Chondrocyte (in vitro differentiated cells): ENCODE data around the gene RHOG. TPM values are rescaled to one million over a fixed set of nuclear protein-coding genes. Genes with fewer than 3 reads are reported as not detected.

Source experiments
- DNase-seq: peaks from one replicate; pipeline ENCODE4 v3.0.0; 2021; ENCODE audit warnings: mixed read lengths, low spot score
- H3K27ac Mint-ChIP-seq: one replicate; pipeline ENCODE4 v1.8.0; 2021; ENCODE audit warnings: mild to moderate bottlenecking, moderate library complexity, mixed read lengths; ENCODE audit not compliant: unreplicated experiment
- H3K27me3 Mint-ChIP-seq: 2 replicates; pipeline ENCODE4 v1.8.0; 2021; ENCODE audit warnings: low read depth, mixed read lengths
- H3K36me3 Mint-ChIP-seq: 2 replicates; pipeline ENCODE4 v1.8.0; 2021; ENCODE audit warnings: low read depth, mixed read lengths
- H3K4me1 Mint-ChIP-seq: 2 replicates; pipeline ENCODE4 v1.8.0; 2021; ENCODE audit warnings: low read depth, mild to moderate bottlenecking, mixed read lengths
- H3K4me3 Mint-ChIP-seq: one replicate; pipeline ENCODE4 v1.8.0; 2021; ENCODE audit warnings: mild to moderate bottlenecking, moderate library complexity, mixed read lengths; ENCODE audit not compliant: unreplicated experiment
- H3K9me3 Mint-ChIP-seq: 2 replicates; pipeline ENCODE4 v1.8.0; 2021; ENCODE audit warnings: low read depth, mixed read lengths
- CTCF ChIP-seq: fragments of 200-600 bp; sonication (generic); IDR thresholded peaks from 2 replicates; pipeline ENCODE4 v1.5.0; 2021; ENCODE audit warnings: antibody characterized with exemption, mild to moderate bottlenecking, moderate library complexity
- total RNA-seq: library from RNA; stranded (reverse); gene quantifications from 3 replicates; pipeline ENCODE4 v1.2.1, GENCODE V29; 2021

RHOG gene
- total RNA-seq, 1 donor from 2014 or later = 38.9 TPM

- no peaks in the 10 kb centered on the region for H3K9me3 Mint-ChIP-seq
- no peak overlapping the region for H3K27ac Mint-ChIP-seq
- no peak for DNase-seq
- no peaks in the 10 kb centered on the region for H3K27me3 Mint-ChIP-seq
- TF ChIP-seq CTCF = no peak
- H3K36me3 Mint-ChIP-seq = peaks cover 8% of the 10 kb centered on the region
- peaks cover 23% of the 10 kb centered on the region for H3K4me1 Mint-ChIP-seq
- H3K4me3 Mint-ChIP-seq = no peak overlapping the region
Observed at GRCh38 chr11:3833449-3833848, 7.3 kb downstream of the RHOG start.

GRCh38 chr11:3832816-3833215, 7.9 kb downstream of the RHOG start:
- H3K4me1 Mint-ChIP-seq = peaks cover 17% of the 10 kb centered on the region
- DNase-seq = no peak
- no peak for TF ChIP-seq CTCF
- H3K36me3 Mint-ChIP-seq = peaks cover 11% of the 10 kb centered on the region
- H3K27ac Mint-ChIP-seq = no peak overlapping the region
- no peaks in the 10 kb centered on the region for H3K27me3 Mint-ChIP-seq
- H3K9me3 Mint-ChIP-seq = no peaks in the 10 kb centered on the region
- no peak overlapping the region for H3K4me3 Mint-ChIP-seq

- peaks cover 11% of the 10 kb centered on the region for H3K4me1 Mint-ChIP-seq
- H3K36me3 Mint-ChIP-seq = peaks cover 18% of the 10 kb centered on the region
- no peaks in the 10 kb centered on the region for H3K27me3 Mint-ChIP-seq
- DNase-seq = no peak
- no peak overlapping the region for H3K4me3 Mint-ChIP-seq
- H3K9me3 Mint-ChIP-seq = no peaks in the 10 kb centered on the region
- no peak for TF ChIP-seq CTCF
- no peak overlapping the region for H3K27ac Mint-ChIP-seq
Observed at GRCh38 chr11:3831378-3832239, 9.2 kb downstream of the RHOG start.

GRCh38 chr11:3830730-3831129, 10.0 kb downstream of the RHOG start:
- Mint-ChIP-seq H3K27me3 (no peaks in the 10 kb centered on the region), H3K9me3 (no peaks in the 10 kb centered on the region), H3K4me3 (no peak overlapping the region), H3K27ac (peak overlapping the region; percentile 27), H3K36me3 (peaks cover 22% of the 10 kb centered on the region), H3K4me1 (peaks cover 11% of the 10 kb centered on the region)
- no peak for TF ChIP-seq CTCF
- no peak for DNase-seq

GRCh38 chr11:3830088-3830487, 10.7 kb downstream of the RHOG start:
- Mint-ChIP-seq H3K36me3 (peaks cover 21% of the 10 kb centered on the region), H3K9me3 (no peaks in the 10 kb centered on the region), H3K27ac (no peak overlapping the region), H3K4me1 (peaks cover 4% of the 10 kb centered on the region), H3K4me3 (no peak overlapping the region), H3K27me3 (no peaks in the 10 kb centered on the region)
- DNase-seq = no peak
- TF ChIP-seq CTCF = no peak
